ES-I3 (cell line): ENCODE measurements around the gene GDAP1L1.
"Not testable (repeated sequence)": the region's sequence is repeated elsewhere in the genome, so short reads cannot be mapped to it uniquely, and the experiment has no call there.

Experiments used
- H3K36me3 ChIP-seq: 2 replicates; pipeline ENCODE4 v1.6.1; 2013; ENCODE audit warnings: mild to moderate bottlenecking, low read length, control low read depth, moderate library complexity; ENCODE audit not compliant: insufficient read depth
- H3K4me1 ChIP-seq: 2 replicates; pipeline ENCODE4 v1.6.1; 2013; ENCODE audit warnings: mild to moderate bottlenecking, control low read depth, low read length; ENCODE audit not compliant: insufficient read depth
- H3K9ac ChIP-seq: 2 replicates; pipeline ENCODE4 v1.6.1; 2013; ENCODE audit warnings: low read depth, mild to moderate bottlenecking, low read length, moderate library complexity
- H3K9me3 ChIP-seq: 2 replicates; pipeline ENCODE4 v1.6.1; 2013; ENCODE audit warnings: mild to moderate bottlenecking, low read length, moderate library complexity; ENCODE audit not compliant: control insufficient read depth, insufficient read depth

The GDAP1L1 gene

GRCh38 chr20:44228465-44229258 is 18.4 kb upstream of the GDAP1L1 start:
- peaks cover 12% of the 10 kb centered on the region for H3K4me1 ChIP-seq
- H3K9ac ChIP-seq = no peak overlapping the region
- H3K9me3 ChIP-seq = no peaks in the 10 kb centered on the region
- H3K36me3 ChIP-seq = no peaks in the 10 kb centered on the region

- H3K9ac ChIP-seq = no peak overlapping the region
- H3K9me3 ChIP-seq = no peaks in the 10 kb centered on the region
- H3K36me3 ChIP-seq = no peaks in the 10 kb centered on the region
- H3K4me1 ChIP-seq = peaks cover 15% of the 10 kb centered on the region
Measured at GRCh38 chr20:44231193-44231592, 15.9 kb upstream of the GDAP1L1 start.

GRCh38 chr20:44231713-44232468 is 15.2 kb upstream of the GDAP1L1 start:
- no peaks in the 10 kb centered on the region for H3K36me3 ChIP-seq
- no peaks in the 10 kb centered on the region for H3K9me3 ChIP-seq
- H3K9ac ChIP-seq = no peak overlapping the region
- peaks cover 15% of the 10 kb centered on the region for H3K4me1 ChIP-seq

GRCh38 chr20:44232469-44232856 is 14.6 kb upstream of the GDAP1L1 start:
- H3K36me3 ChIP-seq, H3K9me3 ChIP-seq, H3K9ac ChIP-seq: not testable (repeated sequence)
- H3K4me1 ChIP-seq = peaks cover 15% of the 10 kb centered on the region

GRCh38 chr20:44233436-44234016 is 13.6 kb upstream of the GDAP1L1 start:
- H3K9ac ChIP-seq = no peak overlapping the region
- H3K4me1 ChIP-seq = peaks cover 15% of the 10 kb centered on the region
- H3K9me3 ChIP-seq = 0 out of 2 replicates have a peak, but pooled peaks cover under 1% of the 10 kb centered on the region
- no peaks in the 10 kb centered on the region for H3K36me3 ChIP-seq

- H3K9me3 ChIP-seq = 0 out of 2 replicates have a peak, but pooled peaks cover 4% of the 10 kb centered on the region
- H3K4me1 ChIP-seq = peaks cover 11% of the 10 kb centered on the region
- H3K36me3 ChIP-seq = no peaks in the 10 kb centered on the region
- H3K9ac ChIP-seq = no peak overlapping the region
Measured at GRCh38 chr20:44234566-44235317, 12.4 kb upstream of the GDAP1L1 start.

GRCh38 chr20:44235702-44236101 is 11.4 kb upstream of the GDAP1L1 start:
- Histone ChIP-seq H3K4me1 (peaks cover 11% of the 10 kb centered on the region), H3K36me3 (no peaks in the 10 kb centered on the region), H3K9me3 (0 out of 2 replicates have a peak, but pooled peaks cover 4% of the 10 kb centered on the region), H3K9ac (no peak overlapping the region)

- not testable (repeated sequence) for H3K9ac ChIP-seq, H3K4me1 ChIP-seq, H3K36me3 ChIP-seq, H3K9me3 ChIP-seq
Measured at GRCh38 chr20:44236840-44237239, 10.3 kb upstream of the GDAP1L1 start.

GRCh38 chr20:44241796-44242195 is 5.3 kb upstream of the GDAP1L1 start:
- no peak overlapping the region for H3K9ac ChIP-seq
- H3K9me3 ChIP-seq = 0 out of 2 replicates have a peak, but pooled peaks cover 4% of the 10 kb centered on the region
- no peaks in the 10 kb centered on the region for H3K36me3 ChIP-seq
- peaks cover 5% of the 10 kb centered on the region for H3K4me1 ChIP-seq

- Histone ChIP-seq H3K9ac (no peak overlapping the region), H3K36me3 (no peaks in the 10 kb centered on the region), H3K4me1 (peaks cover 5% of the 10 kb centered on the region), H3K9me3 (no peaks in the 10 kb centered on the region)
Measured at GRCh38 chr20:44245977-44246376, 1.1 kb upstream of the GDAP1L1 start.

GRCh38 chr20:44247586-44248409 is 690 bp downstream of the GDAP1L1 start:
- no peaks in the 10 kb centered on the region for H3K9me3 ChIP-seq
- no peaks in the 10 kb centered on the region for H3K36me3 ChIP-seq
- peaks cover 5% of the 10 kb centered on the region for H3K4me1 ChIP-seq
- H3K9ac ChIP-seq = peak overlapping the region; percentile 69; the same call in 1 of the 2 replicates

GRCh38 chr20:44248410-44248759 is 1.3 kb downstream of the GDAP1L1 start:
- H3K4me1 ChIP-seq = peaks cover 5% of the 10 kb centered on the region
- no peak overlapping the region for H3K9ac ChIP-seq
- H3K9me3 ChIP-seq = no peaks in the 10 kb centered on the region
- H3K36me3 ChIP-seq = no peaks in the 10 kb centered on the region

- no peaks in the 10 kb centered on the region for H3K36me3 ChIP-seq
- no peak overlapping the region for H3K9ac ChIP-seq
- H3K9me3 ChIP-seq = no peaks in the 10 kb centered on the region
- peaks cover 4% of the 10 kb centered on the region for H3K4me1 ChIP-seq
Measured at GRCh38 chr20:44251284-44251683, 4.2 kb downstream of the GDAP1L1 start.
